GM10266 (cell line): Measurements from ENCODE around the gene TCP1.

Source experiments
- DNase-seq: peaks from one replicate; pipeline ENCODE4 v3.0.0; 2012; ENCODE audit errors: extremely low spot score
- TF ChIP-seq, protein P1 (sequence below): IDR thresholded peaks from 2 replicates; pipeline ENCODE4 v1.5.1; 2012; ENCODE audit warnings: mild to moderate bottlenecking, low read depth; ENCODE audit not compliant: control insufficient read depth, insufficient read depth; ENCODE audit errors: missing control alignments

Gene TCP1

DNA sequence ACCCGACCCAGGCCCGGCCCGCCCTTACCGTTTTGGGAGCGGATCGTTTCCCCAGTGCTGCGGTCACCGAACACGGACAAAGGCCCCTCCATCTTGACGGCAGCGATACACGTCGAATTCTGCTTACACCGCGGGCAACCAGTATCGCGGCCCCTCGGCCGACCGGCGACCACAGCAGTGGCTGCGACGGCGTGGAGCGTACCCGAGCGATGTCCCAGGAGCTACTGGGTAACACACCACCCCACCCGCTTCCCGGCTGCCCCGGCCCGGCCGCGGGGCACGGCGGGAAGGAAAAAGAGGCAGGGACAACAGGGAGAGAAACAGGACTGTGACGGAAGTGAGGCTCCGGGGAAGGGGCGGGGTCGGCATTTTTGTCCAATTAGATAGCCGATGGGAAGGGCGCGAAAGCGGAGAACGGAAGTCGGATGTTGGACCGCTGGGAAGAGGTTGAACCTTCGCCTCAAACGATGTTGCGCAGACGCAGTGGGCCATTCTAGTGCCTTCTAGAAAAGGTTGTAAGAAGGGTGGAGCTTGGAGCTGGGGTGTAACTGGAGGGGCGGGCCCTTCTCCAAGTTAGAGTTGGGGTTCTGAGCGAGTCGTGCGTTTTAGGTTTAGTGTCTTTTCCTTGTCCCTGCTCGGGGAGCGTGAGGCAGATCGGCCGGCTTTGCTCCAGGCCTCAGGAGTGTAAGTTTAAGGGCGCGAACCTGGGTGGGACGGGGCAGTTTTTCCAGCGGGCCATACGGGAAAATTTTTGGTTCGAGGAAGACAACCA is at the start of gene TCP1:
TCP1 (minus strand) TSS at position 226 of the 772 bp plus-strand sequence; CDS start at position 92, 134 bp downstream.
- TF ChIP-seq, protein P1, sequence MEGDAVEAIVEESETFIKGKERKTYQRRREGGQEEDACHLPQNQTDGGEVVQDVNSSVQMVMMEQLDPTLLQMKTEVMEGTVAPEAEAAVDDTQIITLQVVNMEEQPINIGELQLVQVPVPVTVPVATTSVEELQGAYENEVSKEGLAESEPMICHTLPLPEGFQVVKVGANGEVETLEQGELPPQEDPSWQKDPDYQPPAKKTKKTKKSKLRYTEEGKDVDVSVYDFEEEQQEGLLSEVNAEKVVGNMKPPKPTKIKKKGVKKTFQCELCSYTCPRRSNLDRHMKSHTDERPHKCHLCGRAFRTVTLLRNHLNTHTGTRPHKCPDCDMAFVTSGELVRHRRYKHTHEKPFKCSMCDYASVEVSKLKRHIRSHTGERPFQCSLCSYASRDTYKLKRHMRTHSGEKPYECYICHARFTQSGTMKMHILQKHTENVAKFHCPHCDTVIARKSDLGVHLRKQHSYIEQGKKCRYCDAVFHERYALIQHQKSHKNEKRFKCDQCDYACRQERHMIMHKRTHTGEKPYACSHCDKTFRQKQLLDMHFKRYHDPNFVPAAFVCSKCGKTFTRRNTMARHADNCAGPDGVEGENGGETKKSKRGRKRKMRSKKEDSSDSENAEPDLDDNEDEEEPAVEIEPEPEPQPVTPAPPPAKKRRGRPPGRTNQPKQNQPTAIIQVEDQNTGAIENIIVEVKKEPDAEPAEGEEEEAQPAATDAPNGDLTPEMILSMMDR, result no peak
- DNase-seq, result peak; percentile 95

DNA sequence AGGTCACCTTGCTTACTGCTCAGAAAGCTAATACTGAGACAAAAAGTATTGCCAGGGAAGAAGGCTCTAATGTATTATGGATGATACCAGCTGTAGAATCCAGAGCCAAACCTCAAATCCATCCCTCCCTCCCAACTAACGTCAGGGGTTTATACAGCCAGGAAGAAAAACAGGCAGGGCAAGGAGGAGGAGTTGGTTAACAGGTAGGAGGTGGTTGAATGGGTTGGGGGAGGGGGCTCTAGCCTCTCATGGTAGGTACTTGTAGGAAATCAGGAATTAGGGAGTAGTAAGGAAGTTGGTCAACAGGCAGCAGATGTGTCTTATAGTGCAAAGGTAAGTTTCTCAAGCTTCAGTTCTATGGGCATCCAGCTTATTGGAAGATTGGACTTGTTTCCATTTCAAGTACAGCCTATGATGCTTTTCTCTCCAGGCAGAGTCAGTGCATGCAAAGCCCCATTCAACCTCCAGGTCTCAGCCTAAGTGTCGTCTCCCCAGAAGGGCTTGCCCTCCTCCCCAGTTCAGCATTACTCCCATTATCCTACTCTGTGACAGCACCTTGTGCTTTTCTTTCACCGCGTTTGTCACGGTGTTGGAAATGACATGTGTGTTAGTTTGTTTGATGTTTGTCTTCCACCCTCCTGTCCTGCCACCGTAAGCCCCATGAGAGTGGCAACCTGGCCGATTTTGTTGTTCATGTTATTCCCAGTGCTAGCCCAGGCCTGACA is 48.8 kb upstream of the TCP1 start:
- no peak for DNase-seq
- TF ChIP-seq, protein P1, result no peak

DNA sequence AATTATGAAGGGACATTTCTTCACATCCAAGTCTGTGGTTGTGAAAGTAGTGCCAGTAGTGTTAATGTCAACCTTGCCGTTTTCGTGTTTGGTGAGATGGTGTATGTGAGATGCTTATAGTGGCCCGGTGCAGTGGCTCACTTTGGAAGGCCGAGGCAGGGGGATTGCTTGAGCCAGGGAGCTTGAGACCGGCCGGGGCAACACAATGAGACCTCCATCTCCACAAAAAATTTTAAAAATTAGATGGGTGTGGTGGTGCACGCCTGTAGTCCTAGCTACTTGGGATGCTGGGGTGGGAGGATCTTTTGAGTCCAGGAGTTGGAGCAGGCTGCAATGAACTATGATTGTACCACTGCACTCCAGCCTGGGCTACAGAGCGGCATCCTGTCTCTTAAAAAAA is 48.1 kb upstream of the TCP1 start:
- no peak for DNase-seq
- TF ChIP-seq, protein P1, result no peak

DNA sequence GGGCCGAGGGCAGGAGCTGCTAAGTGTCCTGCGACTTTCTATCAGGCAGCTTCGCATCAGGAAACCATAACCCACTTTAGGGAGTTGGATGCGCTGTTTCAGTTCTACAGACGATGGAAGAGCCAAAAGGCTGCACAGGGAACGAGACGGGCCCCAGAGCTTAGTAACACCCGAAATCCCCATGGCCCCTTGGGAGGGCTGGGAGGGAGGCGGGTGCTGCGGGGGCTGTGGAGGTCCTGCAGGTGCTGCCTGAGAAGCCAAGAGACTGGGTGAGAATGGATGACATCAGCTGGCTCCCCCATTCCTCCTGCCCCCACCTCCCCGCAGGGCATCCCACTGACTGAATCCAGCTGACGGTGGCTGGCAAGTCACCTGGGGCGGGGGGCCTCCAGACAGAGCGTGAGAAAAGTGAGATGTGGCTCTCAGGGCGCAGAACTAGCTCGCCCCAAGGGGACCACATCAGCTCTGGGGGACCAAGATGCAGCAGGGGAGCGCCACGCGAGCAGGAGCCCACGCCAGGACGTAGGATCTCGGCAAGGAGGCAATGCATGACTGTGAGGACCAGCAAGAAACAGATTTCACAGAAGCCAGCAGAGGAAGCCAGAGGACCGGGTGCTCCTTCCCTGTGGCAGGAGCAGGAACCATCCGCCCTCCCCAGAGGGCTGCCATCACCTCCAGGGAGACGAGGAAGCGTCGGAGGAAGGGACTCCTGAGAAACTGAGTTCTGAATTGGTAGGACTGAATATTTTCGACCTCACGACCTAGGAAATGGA is 47.5 kb upstream of the TCP1 start:
- DNase-seq, result no peak
- TF ChIP-seq, protein P1, result no peak

DNA sequence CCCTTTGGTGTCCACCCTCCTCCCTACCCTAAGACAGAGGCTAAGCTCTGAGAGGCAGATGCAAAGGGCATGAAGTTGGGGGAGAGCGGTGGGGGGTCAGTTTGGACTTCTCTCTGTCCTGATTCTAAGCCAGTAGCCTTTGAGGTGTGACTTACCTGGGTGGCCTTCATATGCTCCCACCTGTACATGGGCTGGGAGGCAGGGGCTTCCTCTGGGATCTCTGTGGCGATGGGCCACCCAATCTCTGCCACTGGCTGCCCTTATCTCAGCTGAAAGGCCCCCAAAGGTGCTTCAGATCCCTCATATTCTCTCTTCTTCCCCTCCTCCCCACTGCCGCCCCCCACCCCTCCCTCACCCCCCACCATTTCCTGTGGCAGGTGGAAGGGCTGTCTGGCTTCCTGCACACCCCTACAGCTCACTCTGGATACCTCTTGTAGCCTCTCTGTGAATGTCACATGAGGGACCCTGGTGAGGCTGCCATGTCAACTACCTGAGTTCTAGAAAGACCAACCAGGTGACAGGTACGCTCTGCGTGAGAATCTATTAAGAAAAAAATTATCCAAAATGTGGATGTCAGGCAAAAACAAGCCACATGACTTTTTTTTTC is 44.7 kb upstream of the TCP1 start:
- no peak for DNase-seq
- TF ChIP-seq, protein P1, result no peak

DNA sequence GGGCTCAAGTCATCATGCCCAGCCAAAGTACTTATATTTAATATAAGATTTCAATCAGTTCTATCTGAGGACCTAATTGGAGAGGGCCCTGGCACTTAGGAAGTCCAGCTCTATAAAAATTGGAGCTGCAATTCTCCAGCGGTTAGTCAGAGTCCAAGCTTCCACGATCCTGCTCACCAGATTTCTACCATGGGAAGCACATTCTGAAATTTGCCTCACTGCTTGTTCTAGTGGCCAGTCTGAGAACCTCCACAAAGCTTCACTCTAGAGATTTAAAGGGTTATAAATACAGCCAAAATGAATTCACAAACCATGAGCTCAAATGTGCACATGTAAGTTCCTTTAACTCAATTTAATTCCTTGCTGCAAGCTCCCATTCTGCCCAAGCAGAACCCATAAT is 44.2 kb upstream of the TCP1 start:
- no peak for DNase-seq
- TF ChIP-seq, protein P1, result no peak
